Neural crest cell (in vitro differentiated cells): ENCODE measurements around the gene HDAC10. TPM values are rescaled to one million over a fixed set of nuclear protein-coding genes. Genes with fewer than 3 reads are reported as not detected.
"Not testable (repeated sequence)": the region's sequence is repeated elsewhere in the genome, so short reads cannot be mapped to it uniquely, and the experiment has no call there.

ENCODE experiments used
- DNase-seq: peaks from one replicate; pipeline ENCODE4 v3.0.0; 2021; ENCODE audit warnings: low read depth, mixed read lengths, low spot score
- H3K27ac Mint-ChIP-seq: one replicate; pipeline ENCODE4 v1.8.0; 2021; ENCODE audit warnings: mild to moderate bottlenecking, mixed read lengths; ENCODE audit not compliant: unreplicated experiment
- H3K27me3 Mint-ChIP-seq: 2 replicates; pipeline ENCODE4 v1.8.0; 2021; ENCODE audit warnings: low read depth, mild to moderate bottlenecking, mixed read lengths
- H3K36me3 Mint-ChIP-seq: 2 replicates; pipeline ENCODE4 v1.8.0; 2021; ENCODE audit warnings: low read depth, mild to moderate bottlenecking, mixed read lengths
- H3K4me1 Mint-ChIP-seq: 2 replicates; pipeline ENCODE4 v1.8.0; 2021; ENCODE audit warnings: mixed read lengths
- H3K4me3 Mint-ChIP-seq: one replicate; pipeline ENCODE4 v1.8.0; 2021; ENCODE audit warnings: mild to moderate bottlenecking, mixed read lengths
- H3K9me3 Mint-ChIP-seq: 2 replicates; pipeline ENCODE4 v1.8.0; 2021; ENCODE audit warnings: mixed read lengths
- CTCF ChIP-seq: fragments of 200-600 bp; sonication (generic); conservative IDR thresholded peaks from 2 replicates; pipeline ENCODE4 v1.5.0; 2021; ENCODE audit warnings: antibody characterized with exemption, mild to moderate bottlenecking
- total RNA-seq: library from RNA; stranded (reverse); gene quantifications from 2 replicates; pipeline ENCODE4 v1.2.1, GENCODE V29; 2021

HDAC10 gene
- total RNA-seq, 1 donor from 2014 or later = 52.9 TPM

GRCh38 chr22:50205781-50206569 lies 45.1 kb downstream of the HDAC10 start:
- H3K27ac Mint-ChIP-seq = no peak overlapping the region
- H3K27me3 Mint-ChIP-seq = peaks cover 4% of the 10 kb centered on the region
- TF ChIP-seq CTCF = no peak
- no peaks in the 10 kb centered on the region for H3K9me3 Mint-ChIP-seq
- no peak for DNase-seq
- H3K4me1 Mint-ChIP-seq = peaks cover 26% of the 10 kb centered on the region
- peaks cover 18% of the 10 kb centered on the region for H3K36me3 Mint-ChIP-seq
- peak overlapping the region; percentile 56 for H3K4me3 Mint-ChIP-seq

GRCh38 chr22:50204998-50205397 lies 46.1 kb downstream of the HDAC10 start:
- H3K9me3 Mint-ChIP-seq, H3K27me3 Mint-ChIP-seq, H3K27ac Mint-ChIP-seq, DNase-seq: not testable (repeated sequence)
- H3K4me1 Mint-ChIP-seq = peaks cover 25% of the 10 kb centered on the region
- peak overlapping the region; percentile 67 for H3K4me3 Mint-ChIP-seq
- peaks cover 16% of the 10 kb centered on the region for H3K36me3 Mint-ChIP-seq

DNA sequence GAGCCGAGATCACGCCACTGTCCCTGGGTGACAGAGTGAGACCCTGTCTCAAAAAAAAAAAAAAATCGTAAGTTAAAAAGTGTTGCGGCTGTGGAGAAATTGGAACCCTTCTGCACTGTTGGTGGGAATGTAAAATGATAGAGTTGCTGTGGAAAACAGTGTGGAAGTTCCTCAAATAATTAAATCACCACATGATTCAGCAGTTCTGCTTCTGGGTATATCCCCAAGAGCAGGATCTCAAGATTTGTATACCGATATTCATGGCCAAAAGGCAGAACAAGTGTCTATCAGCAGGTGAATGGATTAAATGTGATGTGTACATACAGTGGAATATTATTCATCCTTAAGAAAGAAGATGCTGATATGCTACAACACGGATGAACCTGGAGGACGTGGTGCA lies 46.5 kb downstream of the HDAC10 start:
- DNase-seq = no peak
- Mint-ChIP-seq H3K4me1 (peaks cover 21% of the 10 kb centered on the region), H3K27ac (no peak overlapping the region)

GRCh38 chr22:50203288-50203687 lies 47.8 kb downstream of the HDAC10 start:
- H3K27me3 Mint-ChIP-seq = no peaks in the 10 kb centered on the region
- no peak for TF ChIP-seq CTCF
- no peak overlapping the region for H3K27ac Mint-ChIP-seq
- peaks cover 13% of the 10 kb centered on the region for H3K36me3 Mint-ChIP-seq
- H3K4me1 Mint-ChIP-seq = peaks cover 21% of the 10 kb centered on the region
- no peaks in the 10 kb centered on the region for H3K9me3 Mint-ChIP-seq
- no peak for DNase-seq
- no peak overlapping the region for H3K4me3 Mint-ChIP-seq

More for the DNA sequence above, 46.5 kb downstream of the HDAC10 start:
- peak overlapping the region; percentile 67 for H3K4me3 Mint-ChIP-seq
- H3K36me3 Mint-ChIP-seq = peaks cover 13% of the 10 kb centered on the region
- H3K9me3 Mint-ChIP-seq = no peaks in the 10 kb centered on the region
- no peaks in the 10 kb centered on the region for H3K27me3 Mint-ChIP-seq
- no peak for TF ChIP-seq CTCF

- H3K4me3 Mint-ChIP-seq = peak overlapping the region; percentile 93
- H3K27ac Mint-ChIP-seq = peak overlapping the region; percentile 35
- TF ChIP-seq CTCF = no peak
- no peaks in the 10 kb centered on the region for H3K9me3 Mint-ChIP-seq
- peaks cover 21% of the 10 kb centered on the region for H3K4me1 Mint-ChIP-seq
- no peaks in the 10 kb centered on the region for H3K27me3 Mint-ChIP-seq
- H3K36me3 Mint-ChIP-seq = peaks cover 13% of the 10 kb centered on the region
- DNase-seq = no peak
Observed at GRCh38 chr22:50202130-50202666, 48.9 kb downstream of the HDAC10 start.
